A549 (cell line): ENCODE results near the gene SPEN. TPM values are rescaled to one million over a fixed set of nuclear protein-coding genes. Genes with fewer than 3 reads are reported as not detected.
"Not testable (repeated sequence)": the region's sequence is repeated elsewhere in the genome, so short reads cannot be mapped to it uniquely, and the experiment has no call there.

Experiments
- ATAC-seq, 2 experiments: fragments of 200-7000 bp in 1 of 2; fragments of >200 bp in 1 of 2; cut with Nextera tagmentation in 1 of 2; cut with Tn5 transposase in 1 of 2; 3 replicates each; pipeline versions ENCODE4 v1.8.0 to v1.9.1; 2018 to 2020; ENCODE audit warnings: mild to moderate bottlenecking in 1 of 2, moderate library complexity in 1 of 2
- CTCF ChIA-PET: fragments of 300-600 bp; sonication (Branson Sonifier 250); formaldehyde crosslinking; extraction: SDS; loops from one replicate; lab custom pipeline; 2021; ENCODE audit warnings: antibody characterized with exemption, inconsistent platforms; lab: Yijun Ruan, JAX
- POLR2A ChIA-PET: fragments of 350-600 bp; formaldehyde crosslinking; extraction: SDS; loops from one replicate; lab custom pipeline; 2021; ENCODE audit warnings: antibody characterized with exemption, inconsistent platforms; lab: Yijun Ruan, JAX
- DNase-seq, 2 experiments: peaks; one replicate each; pipeline versions ENCODE4 v3.0.0 to v3.0.0-alpha.2; 2011 to 2016; ENCODE audit warnings: low read depth in 1 of 2, low spot score in 1 of 2
- FAIRE-seq: peaks from 2 replicates; lab custom pipeline; 2011; peaks lifted over from hg19 to GRCh38; lab: Jason Lieb, UNC
- H3K27ac ChIP-seq, 2 experiments: fragments of >200 bp; sonication (Bioruptor Twin); formaldehyde crosslinking; 3 replicates each; pipeline ENCODE4 v1.5.1; 2016 to 2017
- H3K4me1 ChIP-seq: fragments of >200 bp; sonication (Bioruptor Twin); formaldehyde crosslinking; 3 replicates; pipeline ENCODE4 v1.6.1; 2016
- H3K4me2 ChIP-seq: fragments of >200 bp; sonication (Bioruptor Twin); formaldehyde crosslinking; 3 replicates; pipeline ENCODE4 v1.6.1; 2016
- H3K4me3 ChIP-seq: fragments of >200 bp; sonication (Bioruptor Twin); formaldehyde crosslinking; 3 replicates; pipeline ENCODE4 v1.5.1; 2016
- H3K9me3 ChIP-seq: fragments of >200 bp; sonication (Bioruptor Twin); formaldehyde crosslinking; 3 replicates; pipeline ENCODE4 v1.6.1; 2016
- CHD2 ChIP-seq: fragments of 150-350 bp; IDR thresholded peaks from 2 replicates; pipeline ENCODE4 v1.6.1; 2014; ENCODE audit warnings: low read length; ENCODE audit not compliant: partially characterized antibody
- CHD4 ChIP-seq: fragments of 200-600 bp; sonication (generic); IDR thresholded peaks from 2 replicates; pipeline ENCODE4 v1.6.1; 2016; ENCODE audit warnings: antibody characterized with exemption, mild to moderate bottlenecking, borderline replicate concordance
- EHF ChIP-seq: fragments of 250-450 bp; sonication (Bioruptor Pico); IDR thresholded peaks from 2 replicates; pipeline ENCODE4 v1.5.0; 2020; ENCODE audit warnings: mild to moderate bottlenecking
- ESRRA ChIP-seq: fragments of 150-350 bp; IDR thresholded peaks from 2 replicates; pipeline ENCODE4 v1.6.1; 2014; ENCODE audit warnings: mild to moderate bottlenecking, low read length, borderline replicate concordance
- GATA3 ChIP-seq: IDR thresholded peaks from 2 replicates; pipeline ENCODE4 v1.6.1; 2012; ENCODE audit warnings: borderline replicate concordance
- MAFK ChIP-seq: fragments of 450-650 bp; IDR thresholded peaks from 2 replicates; pipeline ENCODE4 v1.6.1; 2014; ENCODE audit not compliant: partially characterized antibody
- POLR2A ChIP-seq: IDR thresholded peaks from 2 replicates; pipeline ENCODE4 v1.6.1; 2012; ENCODE audit warnings: mild to moderate bottlenecking, low read length
- POLR2AphosphoS2 ChIP-seq: conservative IDR thresholded peaks from 2 replicates; pipeline ENCODE4 v1.6.1; 2012; ENCODE audit warnings: low read length, improper control_type of control experiment, inconsistent platforms
- RFX5 ChIP-seq: fragments of 450-650 bp; IDR thresholded peaks from 2 replicates; pipeline ENCODE4 v1.7.1; 2014; ENCODE audit warnings: antibody characterized with exemption, mild to moderate bottlenecking, moderate library complexity
- RNF2 ChIP-seq: fragments of 200-600 bp; sonication (generic); IDR thresholded peaks from 2 replicates; pipeline ENCODE4 v1.6.1; 2016; ENCODE audit warnings: low read depth, mild to moderate bottlenecking, antibody characterized with exemption, moderate library complexity, borderline replicate concordance
- WGBS: methylation state at CpG from one replicate; pipeline ENCODE4 v1.1.6; 2017; ENCODE audit errors: missing lambda C conversion rate; 5-methylcytosine and 5-hydroxymethylcytosine counted together
- polyA plus RNA-seq, 4 experiments: library from polyadenylated mRNA; depleted of rRNA in 3 of 4; stranded (reverse); fragments of >200 nt; fragmentation: RNase III in 1 of 4; extraction: RNeasy Plus Mini Kit Qiagen cat#74134 plus additional on column Dnase treatment in 1 of 4; gene quantifications; 2 replicates in 3 of 4; 3 replicates in 1 of 4; pipeline ENCODE4 v1.2.3, GENCODE V29; 2011 to 2017
- TF ChIP-seq, protein P1 (sequence below): fragments of 150-350 bp; IDR thresholded peaks from 2 replicates; pipeline ENCODE4 v1.6.1; 2014; ENCODE audit warnings: low read depth, mild to moderate bottlenecking, low read length
- TF ChIP-seq, protein P2 (sequence below): fragments of >200 bp; sonication (Bioruptor Twin); formaldehyde crosslinking; IDR thresholded peaks from 3 replicates; pipeline ENCODE4 v1.6.1; 2016
- TF ChIP-seq, protein P3 (sequence below): IDR thresholded peaks from 2 replicates; pipeline ENCODE4 v1.6.1; 2012
- TF ChIP-seq, protein P4 (sequence below): IDR thresholded peaks from 2 replicates; pipeline ENCODE4 v1.6.1; 2012
- TF ChIP-seq, protein P5 (sequence below): fragments of 250-450 bp; sonication (Bioruptor Pico); IDR thresholded peaks from 2 replicates; pipeline ENCODE4 v1.5.0; 2021; ENCODE audit warnings: mild to moderate bottlenecking, moderate library complexity, borderline replicate concordance

SPEN gene
- polyA plus RNA-seq, 2 of the 4 experiments (the other 2 are of a cell fraction): 7.0 to 15.5 TPM

DNA sequence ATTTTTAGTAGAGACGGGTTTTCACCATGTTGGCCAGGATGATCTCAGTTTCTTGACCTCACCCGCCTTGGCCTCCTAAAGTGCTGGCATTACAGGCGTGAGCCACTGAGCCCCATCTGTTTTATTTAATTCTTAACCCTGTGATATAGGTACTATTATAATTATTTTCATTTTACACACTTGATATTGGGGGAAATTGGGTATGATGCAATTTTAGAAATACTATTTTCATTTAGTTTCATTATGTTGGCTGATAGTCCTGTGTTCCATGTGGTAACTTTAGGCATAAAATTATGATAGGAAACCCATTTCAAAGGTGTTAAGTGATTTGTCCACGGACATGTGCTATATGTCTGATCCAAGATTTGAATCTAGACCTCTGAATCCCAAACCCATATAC lies 61.1 kb downstream of the SPEN start:
- peaks cover 6% of the 10 kb centered on the region for H3K4me1 ChIP-seq
- WGBS: 92% methylated on average over 4 of the region's 4 CpGs
- no peak overlapping the region for H3K27ac ChIP-seq
- ChIA-PET CTCF (no interaction called here), POLR2A (no interaction called here)
- H3K4me2 ChIP-seq: no peak overlapping the region
- DNase-seq (no peak), ATAC-seq (no peak), FAIRE-seq (no peak)
- H3K4me3 ChIP-seq: no peak overlapping the region
- TF ChIP-seq, protein P1, sequence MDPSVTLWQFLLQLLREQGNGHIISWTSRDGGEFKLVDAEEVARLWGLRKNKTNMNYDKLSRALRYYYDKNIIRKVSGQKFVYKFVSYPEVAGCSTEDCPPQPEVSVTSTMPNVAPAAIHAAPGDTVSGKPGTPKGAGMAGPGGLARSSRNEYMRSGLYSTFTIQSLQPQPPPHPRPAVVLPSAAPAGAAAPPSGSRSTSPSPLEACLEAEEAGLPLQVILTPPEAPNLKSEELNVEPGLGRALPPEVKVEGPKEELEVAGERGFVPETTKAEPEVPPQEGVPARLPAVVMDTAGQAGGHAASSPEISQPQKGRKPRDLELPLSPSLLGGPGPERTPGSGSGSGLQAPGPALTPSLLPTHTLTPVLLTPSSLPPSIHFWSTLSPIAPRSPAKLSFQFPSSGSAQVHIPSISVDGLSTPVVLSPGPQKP: no peak
- TF ChIP-seq MAFK (no peak), GATA3 (no peak)
- no peaks in the 10 kb centered on the region for H3K9me3 ChIP-seq

DNA sequence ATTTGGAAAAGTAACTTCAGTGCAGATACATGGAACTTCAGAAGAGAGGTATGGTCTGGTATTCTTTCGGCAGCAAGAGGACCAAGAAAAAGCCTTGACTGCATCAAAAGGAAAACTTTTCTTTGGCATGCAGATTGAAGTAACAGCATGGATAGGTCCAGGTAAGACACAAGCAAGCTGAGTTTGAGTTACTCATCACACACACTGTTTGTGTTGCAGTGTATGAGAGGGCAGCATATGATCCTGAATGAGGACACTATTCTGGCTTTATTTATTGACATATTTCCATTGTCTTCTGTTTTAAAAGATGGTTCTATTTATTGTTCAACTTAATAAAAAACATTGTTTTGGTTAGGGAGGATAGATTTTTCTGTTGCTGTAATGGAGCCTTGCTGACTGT lies 63.6 kb downstream of the SPEN start:
- no peak for FAIRE-seq
- DNase-seq: no peak
- no peak overlapping the region for H3K4me3 ChIP-seq
- H3K4me2 ChIP-seq: no peak overlapping the region
- ATAC-seq: no peak
- CTCF ChIA-PET: interaction anchor here (1.2 kb wide), 1 partner anchor 35 kb away, joined by 3 read pairs; no protein-coding TSS in a partner anchor
- H3K9me3 ChIP-seq: no peaks in the 10 kb centered on the region
- WGBS: 90% methylated on average over 1 of the region's 1 CpG
- H3K4me1 ChIP-seq: 0 out of 3 replicates have a peak, but pooled peaks cover 5% of the 10 kb centered on the region
- no peak overlapping the region for H3K27ac ChIP-seq
- TF ChIP-seq RFX5: no peak
- TF ChIP-seq RNF2: no peak
- POLR2A ChIA-PET: no interaction called here

DNA sequence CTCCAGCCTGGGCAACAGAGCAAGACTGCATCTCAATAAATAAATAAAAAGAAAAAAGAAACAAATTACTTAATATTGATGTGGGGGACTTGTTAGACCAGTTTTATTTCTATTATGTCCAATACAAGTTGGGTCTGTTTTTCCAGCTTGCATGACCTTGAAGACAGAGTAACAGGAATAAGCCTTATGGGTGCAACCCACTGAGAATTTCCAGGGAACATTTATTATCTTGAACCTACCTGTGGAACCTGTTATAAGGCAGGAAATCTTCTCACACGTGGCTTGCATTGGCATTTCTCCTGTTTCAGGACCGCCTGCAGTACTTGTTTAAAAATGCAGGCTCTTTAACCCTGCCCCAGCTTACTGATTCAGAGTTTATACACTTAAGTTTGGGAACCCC lies 64.4 kb downstream of the SPEN start:
- FAIRE-seq (no peak), ATAC-seq (no peak), DNase-seq (no peak)
- no peak overlapping the region for H3K4me2 ChIP-seq
- TF ChIP-seq EHF (CRISPR knock-in tag): no peak
- TF ChIP-seq, protein P1: no peak
- no peak for TF ChIP-seq CHD2
- no peak for TF ChIP-seq ESRRA
- no peak for TF ChIP-seq CHD4
- TF ChIP-seq, protein P2, sequence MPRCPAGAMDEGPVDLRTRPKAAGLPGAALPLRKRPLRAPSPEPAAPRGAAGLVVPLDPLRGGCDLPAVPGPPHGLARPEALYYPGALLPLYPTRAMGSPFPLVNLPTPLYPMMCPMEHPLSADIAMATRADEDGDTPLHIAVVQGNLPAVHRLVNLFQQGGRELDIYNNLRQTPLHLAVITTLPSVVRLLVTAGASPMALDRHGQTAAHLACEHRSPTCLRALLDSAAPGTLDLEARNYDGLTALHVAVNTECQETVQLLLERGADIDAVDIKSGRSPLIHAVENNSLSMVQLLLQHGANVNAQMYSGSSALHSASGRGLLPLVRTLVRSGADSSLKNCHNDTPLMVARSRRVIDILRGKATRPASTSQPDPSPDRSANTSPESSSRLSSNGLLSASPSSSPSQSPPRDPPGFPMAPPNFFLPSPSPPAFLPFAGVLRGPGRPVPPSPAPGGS: no peak
- TF ChIP-seq, protein P3, sequence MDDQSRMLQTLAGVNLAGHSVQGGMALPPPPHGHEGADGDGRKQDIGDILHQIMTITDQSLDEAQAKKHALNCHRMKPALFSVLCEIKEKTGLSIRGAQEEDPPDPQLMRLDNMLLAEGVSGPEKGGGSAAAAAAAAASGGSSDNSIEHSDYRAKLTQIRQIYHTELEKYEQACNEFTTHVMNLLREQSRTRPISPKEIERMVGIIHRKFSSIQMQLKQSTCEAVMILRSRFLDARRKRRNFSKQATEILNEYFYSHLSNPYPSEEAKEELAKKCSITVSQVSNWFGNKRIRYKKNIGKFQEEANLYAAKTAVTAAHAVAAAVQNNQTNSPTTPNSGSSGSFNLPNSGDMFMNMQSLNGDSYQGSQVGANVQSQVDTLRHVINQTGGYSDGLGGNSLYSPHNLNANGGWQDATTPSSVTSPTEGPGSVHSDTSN: no peak
- no peak for TF ChIP-seq MAFK
- TF ChIP-seq POLR2AphosphoS2: no peak
- TF ChIP-seq POLR2A: no peak
- TF ChIP-seq, protein P4, sequence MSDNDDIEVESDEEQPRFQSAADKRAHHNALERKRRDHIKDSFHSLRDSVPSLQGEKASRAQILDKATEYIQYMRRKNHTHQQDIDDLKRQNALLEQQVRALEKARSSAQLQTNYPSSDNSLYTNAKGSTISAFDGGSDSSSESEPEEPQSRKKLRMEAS: no peak
- TF ChIP-seq, protein P5, sequence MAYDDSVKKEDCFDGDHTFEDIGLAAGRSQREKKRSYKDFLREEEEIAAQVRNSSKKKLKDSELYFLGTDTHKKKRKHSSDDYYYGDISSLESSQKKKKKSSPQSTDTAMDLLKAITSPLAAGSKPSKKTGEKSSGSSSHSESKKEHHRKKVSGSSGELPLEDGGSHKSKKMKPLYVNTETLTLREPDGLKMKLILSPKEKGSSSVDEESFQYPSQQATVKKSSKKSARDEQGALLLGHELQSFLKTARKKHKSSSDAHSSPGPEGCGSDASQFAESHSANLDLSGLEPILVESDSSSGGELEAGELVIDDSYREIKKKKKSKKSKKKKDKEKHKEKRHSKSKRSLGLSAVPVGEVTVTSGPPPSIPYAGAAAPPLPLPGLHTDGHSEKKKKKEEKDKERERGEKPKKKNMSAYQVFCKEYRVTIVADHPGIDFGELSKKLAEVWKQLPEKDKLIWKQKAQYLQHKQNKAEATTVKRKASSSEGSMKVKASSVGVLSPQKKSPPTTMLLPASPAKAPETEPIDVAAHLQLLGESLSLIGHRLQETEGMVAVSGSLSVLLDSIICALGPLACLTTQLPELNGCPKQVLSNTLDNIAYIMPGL (CRISPR knock-in tag): no peak
- 90% methylated on average over 2 of the region's 2 CpGs for WGBS
- ChIA-PET CTCF (interaction anchor here (1.1 to 1.2 kb wide), 2 partner anchors 35 to 120 kb away, joined by 3 to 4 read pairs; no protein-coding TSS in a partner anchor), POLR2A (no interaction called here)
- no peak overlapping the region for H3K27ac ChIP-seq
- no peaks in the 10 kb centered on the region for H3K9me3 ChIP-seq
- 0 out of 3 replicates have a peak, but pooled peaks cover 10% of the 10 kb centered on the region for H3K4me1 ChIP-seq
- no peak overlapping the region for H3K4me3 ChIP-seq

DNA sequence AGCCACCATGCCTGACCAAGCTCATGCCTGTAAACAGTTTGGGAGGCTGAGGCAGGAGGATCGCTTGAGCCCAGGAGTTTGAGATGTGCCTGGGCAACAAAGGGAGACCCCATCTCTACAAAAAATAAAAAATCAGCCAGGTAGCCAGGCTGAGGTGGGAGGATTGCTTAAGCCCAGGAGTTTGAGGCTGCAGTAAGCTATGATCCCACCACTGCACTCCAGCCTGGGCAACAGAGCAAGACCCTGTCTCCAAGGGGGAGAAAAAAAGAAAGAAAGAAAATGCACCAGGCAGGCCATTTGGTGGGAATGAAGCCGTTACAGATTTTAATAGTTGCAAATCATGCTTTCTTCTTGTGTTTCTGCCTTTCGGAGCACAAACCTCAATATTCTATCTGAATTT lies 66.1 kb downstream of the SPEN start:
- WGBS: 91% methylated on average over 3 of the region's 3 CpGs
- POLR2A ChIA-PET, DNase-seq, H3K4me3 ChIP-seq, H3K4me2 ChIP-seq, FAIRE-seq, H3K27ac ChIP-seq, H3K9me3 ChIP-seq, ATAC-seq: not testable (repeated sequence)
- CTCF ChIA-PET: interaction anchor here (1.6 kb wide), 1 partner anchor 10 kb away, joined by 3 read pairs; no protein-coding TSS in a partner anchor
- 0 out of 3 replicates have a peak, but pooled peaks cover 10% of the 10 kb centered on the region for H3K4me1 ChIP-seq
